ENCODE measurements around the gene MEP1A.
A peak's percentile ranks its signal among the peaks of the same experiment; 100 is the strongest.

The MEP1A gene

GRCh38 chr6:46746696-46747095, 46.5 kb upstream of the MEP1A start, which contains the start of gene ANKRD66:
ANKRD66 (plus strand) TSS chr6:46746933; CDS start chr6:46751949, 5,016 bp downstream.
- H3K4me2 ChIP-seq (ENCODE audit: low read length): no peak within 1 kb of the TSS
- no peak within 1 kb of the TSS for H3K27ac ChIP-seq (ENCODE audit: low read length)
- H3K4me1 ChIP-seq (ENCODE audit: low read length): no peaks in the 10 kb centered on the region
- no peaks in the 10 kb centered on the region for H3K79me2 ChIP-seq (ENCODE audit: low read length)
- H3K4me3 ChIP-seq (ENCODE audit: low read length): no peak within 1 kb of the TSS
- H2AFZ ChIP-seq (ENCODE audit: low read depth, low read length): no peak within 1 kb of the TSS
- H3K9me3 ChIP-seq (ENCODE audit: insufficient read depth, low read length): no peaks in the 10 kb centered on the region
- TF ChIP-seq EZH2phosphoT487 (IDR thresholded peaks at IDR 0.05; ENCODE audit: low read depth) (no peak), CTCF (IDR thresholded peaks at IDR 0.05; ENCODE audit: low read depth, low read length) (no peak)
- no peak within 1 kb of the TSS for H3K9ac ChIP-seq (ENCODE audit: low read length)
- no peaks in the 10 kb centered on the region for H3K27me3 ChIP-seq (ENCODE audit: low read depth, low read length)
- no peaks in the 10 kb centered on the region for H4K20me1 ChIP-seq (ENCODE audit: insufficient read depth, low read length)
- H3K36me3 ChIP-seq (replicated peaks; ENCODE audit: low read depth, low read length): no peaks in the 10 kb centered on the region

- Histone ChIP-seq H2AFZ (ENCODE audit: low read depth, low read length) (no peak overlapping the region), H3K4me3 (ENCODE audit: low read length) (no peak overlapping the region), H3K36me3 (replicated peaks; ENCODE audit: low read depth, low read length) (no peaks in the 10 kb centered on the region), H3K9me3 (ENCODE audit: insufficient read depth, low read length) (no peaks in the 10 kb centered on the region), H3K27me3 (ENCODE audit: low read depth, low read length) (no peaks in the 10 kb centered on the region), H3K4me1 (ENCODE audit: low read length) (no peaks in the 10 kb centered on the region), H4K20me1 (ENCODE audit: insufficient read depth, low read length) (no peaks in the 10 kb centered on the region), H3K27ac (ENCODE audit: low read length) (no peak overlapping the region), H3K9ac (ENCODE audit: low read length) (no peak overlapping the region), H3K4me2 (ENCODE audit: low read length) (no peak overlapping the region), H3K79me2 (ENCODE audit: low read length) (no peaks in the 10 kb centered on the region)
- TF ChIP-seq CTCF (IDR thresholded peaks at IDR 0.05; ENCODE audit: low read depth, low read length): no peak
- no peak for TF ChIP-seq EZH2phosphoT487 (IDR thresholded peaks at IDR 0.05; ENCODE audit: low read depth)
Measured at GRCh38 chr6:46748940-46749503, 44.2 kb upstream of the MEP1A start.

GRCh38 chr6:46749731-46750130, 43.5 kb upstream of the MEP1A start:
- Histone ChIP-seq H3K27ac (ENCODE audit: low read length) (no peak overlapping the region), H2AFZ (ENCODE audit: low read depth, low read length) (no peak overlapping the region), H3K27me3 (ENCODE audit: low read depth, low read length) (no peaks in the 10 kb centered on the region), H3K4me1 (ENCODE audit: low read length) (no peaks in the 10 kb centered on the region), H3K9me3 (ENCODE audit: insufficient read depth, low read length) (no peaks in the 10 kb centered on the region), H3K9ac (ENCODE audit: low read length) (no peak overlapping the region), H3K36me3 (replicated peaks; ENCODE audit: low read depth, low read length) (no peaks in the 10 kb centered on the region), H3K4me3 (ENCODE audit: low read length) (no peak overlapping the region), H4K20me1 (ENCODE audit: insufficient read depth, low read length) (no peaks in the 10 kb centered on the region), H3K4me2 (ENCODE audit: low read length) (no peak overlapping the region), H3K79me2 (ENCODE audit: low read length) (no peaks in the 10 kb centered on the region)
- TF ChIP-seq CTCF (IDR thresholded peaks at IDR 0.05; ENCODE audit: low read depth, low read length) (no peak), EZH2phosphoT487 (IDR thresholded peaks at IDR 0.05; ENCODE audit: low read depth) (no peak)

GRCh38 chr6:46751658-46752057, 41.5 kb upstream of the MEP1A start:
- H3K4me2 ChIP-seq (ENCODE audit: low read length): no peak overlapping the region
- no peaks in the 10 kb centered on the region for H3K27me3 ChIP-seq (ENCODE audit: low read depth, low read length)
- no peaks in the 10 kb centered on the region for H3K4me1 ChIP-seq (ENCODE audit: low read length)
- no peaks in the 10 kb centered on the region for H3K79me2 ChIP-seq (ENCODE audit: low read length)
- no peak overlapping the region for H3K9ac ChIP-seq (ENCODE audit: low read length)
- no peak for TF ChIP-seq CTCF (IDR thresholded peaks at IDR 0.05; ENCODE audit: low read depth, low read length)
- TF ChIP-seq EZH2phosphoT487 (IDR thresholded peaks at IDR 0.05; ENCODE audit: low read depth): no peak
- H4K20me1 ChIP-seq (ENCODE audit: insufficient read depth, low read length): no peaks in the 10 kb centered on the region
- H3K27ac ChIP-seq (ENCODE audit: low read length): no peak overlapping the region
- no peaks in the 10 kb centered on the region for H3K9me3 ChIP-seq (ENCODE audit: insufficient read depth, low read length)
- H3K4me3 ChIP-seq (ENCODE audit: low read length): no peak overlapping the region
- H3K36me3 ChIP-seq (replicated peaks; ENCODE audit: low read depth, low read length): no peaks in the 10 kb centered on the region
- 0 out of 2 replicates have a peak overlapping the region, but pooled peaks have one; percentile 12 for H2AFZ ChIP-seq (ENCODE audit: low read depth, low read length)

Measured in OCI-LY3 (cell line).